Panc1 (cell line): Measurements from ENCODE around the gene NEU1.

Source experiments
- CTCF ChIP-seq: fragments of 450-650 bp; IDR thresholded peaks from 2 replicates; pipeline ENCODE4 v1.5.1; 2017; ENCODE audit warnings: mild to moderate bottlenecking
- POLR2AphosphoS5 ChIP-seq: IDR thresholded peaks from 2 replicates; pipeline ENCODE4 v1.6.1; 2012; ENCODE audit warnings: mild to moderate bottlenecking, low read depth, low read length, moderate library complexity
- REST ChIP-seq, 2 experiments: IDR thresholded peaks; 2 replicates each; pipeline ENCODE4 v1.6.1; 2011 to 2012; ENCODE audit warnings: low read depth in 2 of 2, control low read depth in 1 of 2, low read length in 1 of 2, mild to moderate bottlenecking in 1 of 2, moderate library complexity in 1 of 2; ENCODE audit not compliant: insufficient read depth in 1 of 2
- TCF7L2 ChIP-seq: IDR thresholded peaks from 2 replicates; pipeline ENCODE4 v1.6.1; 2011; ENCODE audit warnings: mild to moderate bottlenecking, low read depth, low read length, inconsistent platforms

GRCh38 chr6:31886541-31886991 is 23.9 kb upstream of the NEU1 start:
- TF ChIP-seq POLR2AphosphoS5 (no peak), CTCF (no peak), TCF7L2 (no peak), REST (IDR thresholded peaks at IDR 0.05; ENCODE audit: insufficient read depth in 1 of 2, low read depth in 2 of 2, low read length in 1 of 2) (no peak)
